ENCODE results near the gene IL3.

IL3 gene

GRCh38 chr5:132029609-132030330 lies 30.7 kb upstream of the IL3 start:
- H3K4me3 ChIP-seq (ENCODE audit: low read length): no peak overlapping the region
- H3K9me3 ChIP-seq (replicated peaks; ENCODE audit: low read length): no peaks in the 10 kb centered on the region
- H3K27me3 ChIP-seq (ENCODE audit: control insufficient read depth, insufficient read depth, low read length): peaks cover 47% of the 10 kb centered on the region
- H3K9ac ChIP-seq (ENCODE audit: low read depth, low read length): no peak overlapping the region
- H3K4me1 ChIP-seq (ENCODE audit: control insufficient read depth, insufficient read depth, low read length): no peaks in the 10 kb centered on the region
- no peaks in the 10 kb centered on the region for H3K36me3 ChIP-seq (ENCODE audit: insufficient read depth, low read length)
- H3K4me2 ChIP-seq (ENCODE audit: low read length): no peak overlapping the region

DNA sequence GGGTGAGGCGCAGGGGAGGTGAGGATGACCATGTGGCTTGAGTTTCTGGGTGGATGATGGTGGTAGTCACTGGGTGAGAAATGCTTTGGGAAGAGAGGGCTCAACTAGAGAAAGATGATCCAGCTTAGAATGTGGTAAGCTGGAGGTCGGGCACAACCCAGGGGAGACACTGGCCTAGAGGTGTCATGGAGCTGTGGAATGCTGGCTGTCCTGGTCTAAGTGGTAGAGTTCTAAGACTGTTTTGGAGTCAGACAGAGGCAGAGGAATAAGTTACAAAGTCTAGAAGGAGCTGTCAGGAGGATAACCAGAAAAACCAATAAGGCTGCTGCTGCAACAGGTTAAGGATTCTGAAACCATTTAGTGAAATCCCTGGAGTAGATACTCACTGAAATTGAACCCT lies 29.8 kb upstream of the IL3 start:
- Histone ChIP-seq H3K36me3 (ENCODE audit: insufficient read depth, low read length) (no peaks in the 10 kb centered on the region), H3K4me2 (ENCODE audit: low read length) (no peak overlapping the region), H3K27me3 (ENCODE audit: control insufficient read depth, insufficient read depth, low read length) (peaks cover 47% of the 10 kb centered on the region), H3K9ac (ENCODE audit: low read depth, low read length) (no peak overlapping the region), H3K4me3 (ENCODE audit: low read length) (no peak overlapping the region), H3K4me1 (ENCODE audit: control insufficient read depth, insufficient read depth, low read length) (no peaks in the 10 kb centered on the region), H3K9me3 (replicated peaks; ENCODE audit: low read length) (no peaks in the 10 kb centered on the region)

DNA sequence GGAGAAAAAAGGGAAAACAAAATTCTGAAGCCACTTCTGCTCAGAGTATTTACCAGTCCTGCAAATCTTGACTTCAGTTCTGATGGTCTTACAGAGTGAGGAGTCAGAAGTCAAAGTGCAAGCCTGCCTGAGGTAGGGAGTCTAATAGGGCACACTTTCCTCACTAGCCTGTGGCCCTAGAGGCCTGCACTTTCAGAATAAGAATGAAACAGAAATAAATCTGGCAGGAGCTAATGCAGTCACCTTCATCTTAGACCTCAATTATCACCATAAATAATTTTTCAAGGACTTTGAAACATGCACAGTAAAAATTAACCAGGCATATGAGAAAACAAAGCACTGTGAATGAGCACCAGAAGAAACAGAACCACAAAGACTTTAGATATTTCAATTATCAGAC lies 28.3 kb upstream of the IL3 start:
- Histone ChIP-seq H3K4me1 (ENCODE audit: control insufficient read depth, insufficient read depth, low read length) (no peaks in the 10 kb centered on the region), H3K27me3 (ENCODE audit: control insufficient read depth, insufficient read depth, low read length) (peaks cover 51% of the 10 kb centered on the region), H3K9ac (ENCODE audit: low read depth, low read length) (no peak overlapping the region), H3K36me3 (ENCODE audit: insufficient read depth, low read length) (no peaks in the 10 kb centered on the region), H3K9me3 (replicated peaks; ENCODE audit: low read length) (no peaks in the 10 kb centered on the region), H3K4me3 (ENCODE audit: low read length) (no peak overlapping the region), H3K4me2 (ENCODE audit: low read length) (no peak overlapping the region)

DNA sequence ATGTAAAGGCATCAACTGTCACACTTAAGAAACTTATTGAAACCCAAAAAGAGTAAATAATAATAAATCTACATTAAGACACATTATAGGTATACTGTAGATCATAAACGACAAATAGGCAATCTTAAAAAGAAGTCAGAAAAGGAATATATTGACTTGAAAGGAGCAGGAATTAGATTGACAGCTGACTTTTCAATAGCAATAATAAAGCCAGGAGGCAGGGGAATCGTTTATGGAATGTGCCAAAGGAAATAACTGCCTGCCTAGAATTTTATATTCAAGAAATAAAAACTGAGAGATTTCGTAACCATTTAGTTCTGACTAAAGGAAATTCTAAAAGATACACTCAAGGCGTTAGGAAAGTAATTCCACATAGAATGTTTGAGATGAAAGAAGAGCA lies 27.3 kb upstream of the IL3 start:
- peaks cover 52% of the 10 kb centered on the region for H3K27me3 ChIP-seq (ENCODE audit: control insufficient read depth, insufficient read depth, low read length)
- no peak overlapping the region for H3K4me3 ChIP-seq (ENCODE audit: low read length)
- H3K9ac ChIP-seq (ENCODE audit: low read depth, low read length): no peak overlapping the region
- no peak overlapping the region for H3K4me2 ChIP-seq (ENCODE audit: low read length)
- H3K9me3 ChIP-seq (replicated peaks; ENCODE audit: low read length): no peaks in the 10 kb centered on the region
- H3K36me3 ChIP-seq (ENCODE audit: insufficient read depth, low read length): no peaks in the 10 kb centered on the region
- no peaks in the 10 kb centered on the region for H3K4me1 ChIP-seq (ENCODE audit: control insufficient read depth, insufficient read depth, low read length)

- H3K9ac ChIP-seq (ENCODE audit: low read depth, low read length): no peak overlapping the region
- no peak overlapping the region for H3K4me2 ChIP-seq (ENCODE audit: low read length)
- H3K36me3 ChIP-seq (ENCODE audit: insufficient read depth, low read length): no peaks in the 10 kb centered on the region
- H3K4me3 ChIP-seq (ENCODE audit: low read length): no peak overlapping the region
- peaks cover 62% of the 10 kb centered on the region for H3K27me3 ChIP-seq (ENCODE audit: control insufficient read depth, insufficient read depth, low read length)
- H3K9me3 ChIP-seq (replicated peaks; ENCODE audit: low read length): no peaks in the 10 kb centered on the region
- no peaks in the 10 kb centered on the region for H3K4me1 ChIP-seq (ENCODE audit: control insufficient read depth, insufficient read depth, low read length)
Observed at GRCh38 chr5:132037353-132037752, 23.1 kb upstream of the IL3 start.

DNA sequence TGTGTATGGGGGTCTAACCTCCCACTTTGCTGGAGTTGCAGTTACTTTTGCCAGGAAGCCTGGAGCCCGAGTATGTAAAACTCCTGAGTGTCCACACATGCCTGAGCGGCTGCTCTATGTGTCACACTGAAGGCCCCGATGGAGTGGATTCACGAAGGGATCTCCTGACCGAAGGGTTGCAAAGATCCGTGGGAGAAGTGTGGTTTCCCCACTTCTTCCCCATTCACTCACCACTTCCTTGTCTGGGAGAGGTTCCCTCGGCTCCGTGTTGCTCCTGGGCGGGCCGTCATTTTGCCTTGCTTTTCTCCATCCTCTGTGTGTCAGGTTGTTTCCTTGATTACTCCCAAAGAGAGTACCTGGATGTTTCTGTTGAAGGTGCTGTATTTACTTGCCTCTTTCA lies 16.2 kb upstream of the IL3 start:
- H3K4me1 ChIP-seq (ENCODE audit: control insufficient read depth, insufficient read depth, low read length): no peaks in the 10 kb centered on the region
- H3K9ac ChIP-seq (ENCODE audit: low read depth, low read length): no peak overlapping the region
- no peak overlapping the region for H3K4me3 ChIP-seq (ENCODE audit: low read length)
- H3K27me3 ChIP-seq (ENCODE audit: control insufficient read depth, insufficient read depth, low read length): peaks cover 46% of the 10 kb centered on the region
- no peaks in the 10 kb centered on the region for H3K36me3 ChIP-seq (ENCODE audit: insufficient read depth, low read length)
- no peak overlapping the region for H3K4me2 ChIP-seq (ENCODE audit: low read length)
- no peaks in the 10 kb centered on the region for H3K9me3 ChIP-seq (replicated peaks; ENCODE audit: low read length)

DNA sequence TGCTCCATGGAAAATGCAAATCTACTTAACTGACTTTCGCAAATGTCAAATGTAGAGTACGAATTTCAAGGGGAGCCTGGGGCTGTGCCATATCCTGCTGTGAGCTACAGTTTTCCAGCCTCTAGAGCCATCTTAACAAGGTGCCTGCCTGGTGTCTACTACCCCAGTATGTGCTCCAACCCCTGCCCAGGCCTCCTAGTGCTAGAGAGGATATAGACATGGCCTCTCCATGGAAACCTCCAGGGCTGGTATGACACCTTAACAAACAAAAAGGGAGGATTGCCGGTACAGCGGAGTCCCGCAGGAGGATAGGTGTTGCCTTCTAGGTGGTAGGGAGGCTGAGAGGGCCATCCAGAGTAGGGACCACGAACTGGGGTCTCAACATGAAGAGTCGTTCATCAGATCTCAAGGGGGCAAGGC lies 13.6 kb upstream of the IL3 start:
- Histone ChIP-seq H3K9me3 (replicated peaks; ENCODE audit: low read length) (no peaks in the 10 kb centered on the region), H3K36me3 (ENCODE audit: insufficient read depth, low read length) (no peaks in the 10 kb centered on the region), H3K4me1 (ENCODE audit: control insufficient read depth, insufficient read depth, low read length) (no peaks in the 10 kb centered on the region), H3K4me2 (ENCODE audit: low read length) (no peak overlapping the region), H3K27me3 (ENCODE audit: control insufficient read depth, insufficient read depth, low read length) (peaks cover 50% of the 10 kb centered on the region), H3K9ac (ENCODE audit: low read depth, low read length) (no peak overlapping the region), H3K4me3 (ENCODE audit: low read length) (no peak overlapping the region)

- H3K4me3 ChIP-seq (ENCODE audit: low read length): no peak overlapping the region
- no peaks in the 10 kb centered on the region for H3K36me3 ChIP-seq (ENCODE audit: insufficient read depth, low read length)
- H3K27me3 ChIP-seq (ENCODE audit: control insufficient read depth, insufficient read depth, low read length): peaks cover 55% of the 10 kb centered on the region
- H3K4me2 ChIP-seq (ENCODE audit: low read length): no peak overlapping the region
- no peaks in the 10 kb centered on the region for H3K4me1 ChIP-seq (ENCODE audit: control insufficient read depth, insufficient read depth, low read length)
- no peak overlapping the region for H3K9ac ChIP-seq (ENCODE audit: low read depth, low read length)
- no peaks in the 10 kb centered on the region for H3K9me3 ChIP-seq (replicated peaks; ENCODE audit: low read length)
Observed at GRCh38 chr5:132049093-132049492, 11.4 kb upstream of the IL3 start.

- Histone ChIP-seq H3K9me3 (replicated peaks; ENCODE audit: low read length) (no peaks in the 10 kb centered on the region), H3K4me3 (ENCODE audit: low read length) (no peak overlapping the region), H3K4me1 (ENCODE audit: control insufficient read depth, insufficient read depth, low read length) (no peaks in the 10 kb centered on the region), H3K9ac (ENCODE audit: low read depth, low read length) (no peak overlapping the region), H3K27me3 (ENCODE audit: control insufficient read depth, insufficient read depth, low read length) (peaks cover 58% of the 10 kb centered on the region), H3K36me3 (ENCODE audit: insufficient read depth, low read length) (no peaks in the 10 kb centered on the region), H3K4me2 (ENCODE audit: low read length) (no peak overlapping the region)
Observed at GRCh38 chr5:132049559-132049958, 10.9 kb upstream of the IL3 start.

- Histone ChIP-seq H3K4me2 (ENCODE audit: low read length) (no peak overlapping the region), H3K36me3 (ENCODE audit: insufficient read depth, low read length) (no peaks in the 10 kb centered on the region), H3K4me1 (ENCODE audit: control insufficient read depth, insufficient read depth, low read length) (no peaks in the 10 kb centered on the region), H3K9me3 (replicated peaks; ENCODE audit: low read length) (no peaks in the 10 kb centered on the region), H3K4me3 (ENCODE audit: low read length) (no peak overlapping the region), H3K27me3 (ENCODE audit: control insufficient read depth, insufficient read depth, low read length) (peaks cover 62% of the 10 kb centered on the region), H3K9ac (ENCODE audit: low read depth, low read length) (no peak overlapping the region)
Observed at GRCh38 chr5:132050136-132050535, 10.3 kb upstream of the IL3 start.

DNA sequence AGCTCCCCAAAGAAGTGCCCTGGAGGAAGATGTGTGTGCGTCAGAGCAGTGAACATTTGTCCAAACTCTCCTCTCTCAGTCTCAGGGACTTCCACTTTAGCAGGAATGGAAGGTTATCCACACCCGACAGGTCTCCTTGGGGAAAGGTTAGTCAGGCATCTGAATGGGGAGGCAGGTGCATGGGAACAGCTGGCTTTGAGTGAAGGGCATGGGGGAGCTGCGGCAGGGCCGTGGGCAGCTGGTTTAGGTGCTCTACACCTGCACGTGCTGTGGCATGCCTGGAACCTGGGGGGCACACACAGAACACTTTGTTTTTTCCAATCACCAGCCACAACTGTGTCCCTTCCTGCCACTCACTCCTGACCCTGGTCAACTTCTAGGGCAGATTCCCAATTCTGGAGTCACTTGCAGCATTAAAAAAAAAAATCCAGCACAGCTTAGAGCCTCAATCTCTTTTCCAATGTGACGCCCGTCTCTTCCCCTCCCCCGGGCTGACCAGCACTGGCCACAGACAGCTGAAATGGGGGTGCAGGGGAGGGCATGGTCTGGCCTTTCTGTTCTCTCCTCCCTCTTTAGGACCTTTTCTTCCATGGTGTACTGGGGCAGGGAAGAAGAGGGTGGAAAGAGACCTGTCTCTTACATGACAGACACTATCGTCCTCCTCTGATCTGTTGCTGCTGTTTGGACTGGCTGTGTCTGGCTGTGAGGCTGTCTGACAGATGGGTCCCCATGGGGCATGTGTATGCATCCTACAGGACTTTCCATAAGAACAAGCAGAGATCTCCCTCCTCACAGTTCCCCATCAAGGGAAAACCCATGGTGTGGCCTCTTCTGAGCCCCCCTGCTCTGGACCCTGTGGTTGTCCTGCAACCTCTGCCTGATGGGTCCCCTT lies 9.5 kb upstream of the IL3 start:
- Histone ChIP-seq H3K36me3 (ENCODE audit: insufficient read depth, low read length) (no peaks in the 10 kb centered on the region), H3K27me3 (ENCODE audit: control insufficient read depth, insufficient read depth, low read length) (peaks cover 67% of the 10 kb centered on the region), H3K4me1 (ENCODE audit: control insufficient read depth, insufficient read depth, low read length) (no peaks in the 10 kb centered on the region), H3K4me3 (ENCODE audit: low read length) (no peak overlapping the region), H3K9me3 (replicated peaks; ENCODE audit: low read length) (no peaks in the 10 kb centered on the region), H3K9ac (ENCODE audit: low read depth, low read length) (no peak overlapping the region), H3K4me2 (ENCODE audit: low read length) (no peak overlapping the region)

DNA sequence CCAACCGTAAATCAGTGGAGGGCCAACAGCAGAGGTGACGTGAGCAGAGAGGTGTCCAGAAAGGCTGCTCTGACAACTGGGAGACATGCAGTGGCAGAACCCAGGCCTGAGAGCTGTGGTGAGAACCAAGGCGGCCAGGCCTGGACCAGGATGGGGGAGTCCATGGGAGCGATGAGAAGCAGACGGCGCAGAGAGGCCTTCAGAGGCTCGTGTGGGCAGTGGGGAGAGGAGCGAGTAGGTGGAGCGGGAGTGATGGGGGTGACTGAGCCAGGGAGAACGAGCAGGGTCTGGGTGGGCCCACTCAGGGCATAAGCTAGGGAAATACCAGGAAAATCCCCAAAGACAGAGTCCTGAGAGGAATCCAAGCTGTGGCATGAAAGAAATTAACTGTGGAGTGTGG lies 7.9 kb upstream of the IL3 start:
- H3K4me1 ChIP-seq (ENCODE audit: control insufficient read depth, insufficient read depth, low read length): no peaks in the 10 kb centered on the region
- peaks cover 68% of the 10 kb centered on the region for H3K27me3 ChIP-seq (ENCODE audit: control insufficient read depth, insufficient read depth, low read length)
- H3K9me3 ChIP-seq (replicated peaks; ENCODE audit: low read length): no peaks in the 10 kb centered on the region
- no peaks in the 10 kb centered on the region for H3K36me3 ChIP-seq (ENCODE audit: insufficient read depth, low read length)
- no peak overlapping the region for H3K9ac ChIP-seq (ENCODE audit: low read depth, low read length)
- H3K4me2 ChIP-seq (ENCODE audit: low read length): no peak overlapping the region
- H3K4me3 ChIP-seq (ENCODE audit: low read length): no peak overlapping the region

Measured in skeletal muscle satellite cell (primary cell).